Activated T-helper 1 cell treated with Interleukin-2 at 50 U/mL for 16 hours (primary cell): ENCODE measurements around the gene PSMA6.
"Not testable (repeated sequence)": the region's sequence is repeated elsewhere in the genome, so short reads cannot be mapped to it uniquely, and the experiment has no call there.

Experiments
- DNase-seq: peaks from one replicate; pipeline ENCODE4 v3.0.0-alpha.2; 2020; ENCODE audit warnings: low read depth

PSMA6 gene

GRCh38 chr14:35326375-35326774, 34.2 kb downstream of the PSMA6 start:
- DNase-seq, result no peak

- DNase-seq, result no peak
Observed at GRCh38 chr14:35331605-35332516, 39.7 kb downstream of the PSMA6 start.

GRCh38 chr14:35332517-35333263, 40.5 kb downstream of the PSMA6 start:
- peak; percentile 11 for DNase-seq

- DNase-seq, result no peak
Observed at GRCh38 chr14:35333264-35333730, 41.1 kb downstream of the PSMA6 start.

- no peak for DNase-seq
Observed at GRCh38 chr14:35333797-35334743, 41.9 kb downstream of the PSMA6 start.

- no peak for DNase-seq
Observed at GRCh38 chr14:35335388-35336092, 43.4 kb downstream of the PSMA6 start.

- DNase-seq, result not testable (repeated sequence)
Observed at GRCh38 chr14:35336171-35336493, 44.0 kb downstream of the PSMA6 start.

- DNase-seq, result no peak
Observed at GRCh38 chr14:35336494-35337268, 44.5 kb downstream of the PSMA6 start.

GRCh38 chr14:35337269-35338255, 45.4 kb downstream of the PSMA6 start:
- DNase-seq, result no peak

- DNase-seq, result no peak
Observed at GRCh38 chr14:35338731-35339405, 46.7 kb downstream of the PSMA6 start.

GRCh38 chr14:35339761-35340406, 47.7 kb downstream of the PSMA6 start:
- no peak for DNase-seq

- DNase-seq, result no peak
Observed at GRCh38 chr14:35340616-35341453, 48.7 kb downstream of the PSMA6 start.

GRCh38 chr14:35341454-35341750, 49.2 kb downstream of the PSMA6 start:
- DNase-seq, result no peak

GRCh38 chr14:35341751-35342488, 49.7 kb downstream of the PSMA6 start:
- no peak for DNase-seq

- DNase-seq, result no peak
Observed at GRCh38 chr14:35342489-35343010, 50.4 kb downstream of the PSMA6 start.

GRCh38 chr14:35343702-35344101, 51.5 kb downstream of the PSMA6 start:
- DNase-seq, result no peak
